Keratinocyte (primary cell): ENCODE measurements around the gene MED25.

Experiments
- CTCF ChIP-seq, 3 experiments: IDR thresholded peaks in 1 of 3; conservative IDR thresholded peaks in 1 of 3; optimal IDR thresholded peaks in 1 of 3; 2 replicates in 2 of 3; 3 replicates in 1 of 3; pipeline versions ENCODE3 to v1.5.1; 2011; ENCODE audit warnings: low read length in 3 of 3, mild to moderate bottlenecking in 3 of 3, moderate library complexity in 2 of 3, control low read depth in 1 of 3, inconsistent platforms in 1 of 3; ENCODE audit not compliant: insufficient read depth in 2 of 3; ENCODE audit errors: extremely low read depth in 1 of 3
- EZH2 ChIP-seq: IDR thresholded peaks from one replicate; pipeline ENCODE4 v1.6.1; 2012; ENCODE audit warnings: inconsistent platforms, mild to moderate bottlenecking, low read length, moderate library complexity

GRCh38 chr19:49835562-49835961 is 17.5 kb downstream of the MED25 start:
- TF ChIP-seq CTCF (optimal IDR thresholded peaks at IDR 0.05 in 1 of 3, IDR thresholded peaks at IDR 0.05 in 1 of 3, conservative IDR thresholded peaks at IDR 0.05 in 1 of 3; ENCODE audit: extremely low read depth in 1 of 3, insufficient read depth in 2 of 3, low read length in 3 of 3) (no peak), EZH2 (no peak)
